ENCODE results near the gene IL2RA.

GRCh38 chr10:6006991-6007390 is 55.2 kb downstream of the IL2RA start:
- no peak for TF ChIP-seq CTCF (conservative IDR thresholded peaks at IDR 0.05)
- no peak for TF ChIP-seq ZFX (IDR thresholded peaks at IDR 0.05)

All from C4-2B (cell line).